ENCODE measurements around the gene ABHD12. TPM values are rescaled to one million over a fixed set of nuclear protein-coding genes. Genes with fewer than 3 reads are reported as not detected.

Gene ABHD12
- total RNA-seq, 1 donor from 2014 or later = 58.0 TPM

DNA sequence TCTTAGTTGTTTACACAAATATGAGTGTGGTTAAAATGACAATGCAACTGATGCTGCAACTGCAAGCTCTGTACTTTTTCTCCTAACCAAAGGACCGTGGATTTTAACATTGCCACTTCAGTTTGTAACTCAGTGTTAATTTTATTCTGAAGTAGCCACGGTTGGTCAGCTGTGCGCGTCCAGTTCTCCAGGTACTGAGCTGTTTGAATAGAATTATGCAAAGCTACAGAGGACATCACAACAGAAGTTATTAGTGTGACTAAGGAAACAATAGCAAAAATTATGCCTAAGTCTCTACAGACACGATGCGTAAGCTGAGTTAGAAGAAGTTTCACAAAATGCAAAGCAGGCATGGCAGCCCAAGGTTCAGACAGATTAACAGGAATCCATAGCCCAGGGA, 4.4 kb upstream of the ABHD12 start:
- Mint-ChIP-seq H3K27ac (no peak overlapping the region), H3K36me3 (no peaks in the 10 kb centered on the region), H3K4me3 (no peak overlapping the region), H3K4me1 (peaks cover 21% of the 10 kb centered on the region), H3K27me3 (ENCODE audit: low read depth) (no peaks in the 10 kb centered on the region), H3K9me3 (no peaks in the 10 kb centered on the region)
- no peak for DNase-seq (ENCODE audit: low spot score in 2 of 2, unreplicated experiment in 2 of 2)
- TF ChIP-seq, protein P1, sequence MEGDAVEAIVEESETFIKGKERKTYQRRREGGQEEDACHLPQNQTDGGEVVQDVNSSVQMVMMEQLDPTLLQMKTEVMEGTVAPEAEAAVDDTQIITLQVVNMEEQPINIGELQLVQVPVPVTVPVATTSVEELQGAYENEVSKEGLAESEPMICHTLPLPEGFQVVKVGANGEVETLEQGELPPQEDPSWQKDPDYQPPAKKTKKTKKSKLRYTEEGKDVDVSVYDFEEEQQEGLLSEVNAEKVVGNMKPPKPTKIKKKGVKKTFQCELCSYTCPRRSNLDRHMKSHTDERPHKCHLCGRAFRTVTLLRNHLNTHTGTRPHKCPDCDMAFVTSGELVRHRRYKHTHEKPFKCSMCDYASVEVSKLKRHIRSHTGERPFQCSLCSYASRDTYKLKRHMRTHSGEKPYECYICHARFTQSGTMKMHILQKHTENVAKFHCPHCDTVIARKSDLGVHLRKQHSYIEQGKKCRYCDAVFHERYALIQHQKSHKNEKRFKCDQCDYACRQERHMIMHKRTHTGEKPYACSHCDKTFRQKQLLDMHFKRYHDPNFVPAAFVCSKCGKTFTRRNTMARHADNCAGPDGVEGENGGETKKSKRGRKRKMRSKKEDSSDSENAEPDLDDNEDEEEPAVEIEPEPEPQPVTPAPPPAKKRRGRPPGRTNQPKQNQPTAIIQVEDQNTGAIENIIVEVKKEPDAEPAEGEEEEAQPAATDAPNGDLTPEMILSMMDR (IDR thresholded peaks at IDR 0.05; ENCODE audit: unreplicated experiment) = no peak

DNA sequence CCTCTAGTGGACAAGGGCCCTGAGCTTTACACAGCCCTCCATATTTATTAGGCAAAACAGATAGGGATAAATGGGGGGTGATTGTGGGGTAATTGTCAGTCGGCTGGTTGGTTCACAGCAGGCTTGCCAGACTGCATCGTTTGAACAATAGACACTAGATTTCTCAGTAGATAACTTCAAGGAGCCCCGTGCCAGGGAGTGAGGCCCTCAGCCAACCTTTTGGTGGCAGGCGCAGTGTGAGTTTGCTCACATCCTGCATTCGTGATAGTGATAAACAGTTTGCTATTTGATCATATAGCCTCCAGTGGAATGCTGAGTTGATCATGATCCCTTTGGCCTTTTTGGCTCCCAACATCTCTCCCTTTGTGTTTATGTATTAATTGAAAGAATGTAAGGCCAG, 3.6 kb upstream of the ABHD12 start:
- Mint-ChIP-seq H3K4me1 (peaks cover 25% of the 10 kb centered on the region), H3K27me3 (ENCODE audit: low read depth) (no peaks in the 10 kb centered on the region), H3K4me3 (no peak overlapping the region), H3K27ac (no peak overlapping the region), H3K36me3 (peaks cover under 1% of the 10 kb centered on the region), H3K9me3 (no peaks in the 10 kb centered on the region)
- TF ChIP-seq, protein P1 (IDR thresholded peaks at IDR 0.05; ENCODE audit: unreplicated experiment) = no peak
- DNase-seq (ENCODE audit: low spot score in 2 of 2, unreplicated experiment in 2 of 2) = no peak

DNA sequence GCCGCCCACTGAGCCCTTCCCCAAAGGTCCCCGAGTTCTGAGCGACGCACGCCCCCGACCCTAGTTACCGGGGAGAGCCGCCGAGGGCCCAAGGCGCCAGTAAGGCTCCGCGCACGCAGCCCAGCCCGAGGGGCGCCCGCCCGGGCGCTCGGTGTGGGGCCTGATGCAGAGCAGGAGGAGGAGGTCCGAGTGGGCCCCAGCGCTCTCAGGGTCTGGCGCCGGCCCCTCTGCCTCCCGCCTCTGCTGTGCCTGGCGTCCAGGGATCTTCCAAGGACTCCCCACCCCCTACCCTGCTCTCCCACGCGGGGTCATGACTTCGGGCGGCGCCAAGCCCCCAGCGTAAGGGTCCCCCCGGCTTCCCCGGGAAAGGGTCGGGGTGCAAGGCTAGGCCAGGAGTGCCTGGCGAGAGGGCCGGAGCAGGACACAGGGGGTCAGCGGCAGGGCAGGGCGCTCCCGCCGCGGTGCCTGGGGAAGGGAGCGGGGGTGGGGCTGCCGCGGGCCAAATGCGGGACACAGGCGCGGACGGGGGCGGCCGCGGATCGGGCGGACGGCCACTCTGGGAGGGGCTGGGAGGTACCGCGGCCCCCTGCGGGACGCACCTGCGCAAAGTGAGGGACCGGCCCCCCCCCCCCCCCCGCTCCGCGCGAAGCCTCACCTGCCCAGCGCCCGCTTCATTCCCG, 637 bp downstream of the ABHD12 start:
- no peaks in the 10 kb centered on the region for H3K9me3 Mint-ChIP-seq
- peaks cover 10% of the 10 kb centered on the region for H3K36me3 Mint-ChIP-seq
- H3K27ac Mint-ChIP-seq = peak overlapping the region; percentile 91
- TF ChIP-seq, protein P1 (IDR thresholded peaks at IDR 0.05; ENCODE audit: unreplicated experiment) = no peak
- peak overlapping the region; percentile 80 for H3K4me3 Mint-ChIP-seq
- H3K4me1 Mint-ChIP-seq = peaks cover 12% of the 10 kb centered on the region
- DNase-seq (ENCODE audit: low spot score in 2 of 2, unreplicated experiment in 2 of 2) = peak; percentile 25 to 63
- no peaks in the 10 kb centered on the region for H3K27me3 Mint-ChIP-seq (ENCODE audit: low read depth)

DNA sequence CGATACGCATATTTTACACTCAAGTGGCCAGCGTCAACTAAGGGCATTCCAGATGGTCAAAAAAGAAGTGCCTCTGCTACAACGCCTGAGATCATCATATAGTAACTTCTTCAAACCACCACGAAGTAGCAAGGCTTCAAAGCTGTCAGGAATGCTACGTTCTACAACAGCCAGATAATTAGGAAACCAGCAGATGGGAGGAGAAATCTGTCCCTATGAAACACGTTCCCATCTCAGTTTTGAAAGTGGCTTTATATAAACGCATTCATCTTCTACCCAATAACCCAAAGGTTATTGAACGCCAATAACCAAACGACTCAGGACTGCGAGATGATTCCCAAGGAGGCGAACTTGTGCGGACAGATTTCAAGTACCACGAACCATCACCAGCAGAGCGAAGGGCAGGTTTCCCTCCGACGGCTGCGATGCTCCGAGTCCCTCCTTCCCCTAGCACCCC, 1.2 kb downstream of the ABHD12 start:
- H3K4me3 Mint-ChIP-seq = peak overlapping the region; percentile 80
- no peak for DNase-seq (ENCODE audit: low spot score in 2 of 2, unreplicated experiment in 2 of 2)
- H3K27ac Mint-ChIP-seq = peak overlapping the region; percentile 91
- peaks cover 12% of the 10 kb centered on the region for H3K4me1 Mint-ChIP-seq
- peaks cover 10% of the 10 kb centered on the region for H3K36me3 Mint-ChIP-seq
- H3K27me3 Mint-ChIP-seq (ENCODE audit: low read depth) = no peaks in the 10 kb centered on the region
- H3K9me3 Mint-ChIP-seq = no peaks in the 10 kb centered on the region
- TF ChIP-seq, protein P1 (IDR thresholded peaks at IDR 0.05; ENCODE audit: unreplicated experiment) = no peak

DNA sequence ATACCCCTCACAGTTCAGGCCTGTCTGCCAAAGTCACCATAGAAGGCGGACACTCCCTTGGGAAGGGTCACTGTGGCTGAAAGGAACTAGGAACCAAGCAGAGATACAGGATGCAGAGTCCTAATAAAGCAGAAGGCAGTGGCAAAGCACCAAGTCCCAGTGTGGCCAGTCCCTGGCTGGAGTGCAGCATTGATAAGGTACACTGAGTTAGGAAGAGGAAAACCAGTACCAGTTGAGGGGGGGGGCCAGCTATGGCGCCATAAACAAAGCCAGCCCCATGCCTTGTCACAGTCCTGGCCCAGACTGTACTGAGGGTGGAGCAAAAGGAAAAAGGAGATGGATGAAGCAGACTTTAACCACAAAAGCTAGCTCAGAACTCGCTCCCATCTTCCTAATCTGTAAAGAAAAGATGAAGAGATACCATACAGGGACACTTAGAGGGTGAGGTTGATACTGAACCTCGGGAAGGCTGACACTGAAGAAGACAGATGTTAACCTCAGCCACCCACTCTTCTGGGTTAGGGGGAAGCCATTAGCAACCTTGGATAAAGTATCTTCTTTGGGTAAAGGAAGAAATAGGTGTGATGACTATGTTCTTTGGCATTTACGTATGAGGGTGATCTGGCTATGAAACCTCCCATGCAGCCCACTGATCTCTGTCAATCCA, 7.8 kb downstream of the ABHD12 start:
- H3K4me3 Mint-ChIP-seq = no peak overlapping the region
- DNase-seq (ENCODE audit: low spot score in 2 of 2, unreplicated experiment in 2 of 2) = no peak
- peaks cover 4% of the 10 kb centered on the region for H3K4me1 Mint-ChIP-seq
- TF ChIP-seq, protein P1 (IDR thresholded peaks at IDR 0.05; ENCODE audit: unreplicated experiment) = no peak
- H3K27me3 Mint-ChIP-seq (ENCODE audit: low read depth) = no peaks in the 10 kb centered on the region
- no peaks in the 10 kb centered on the region for H3K9me3 Mint-ChIP-seq
- H3K27ac Mint-ChIP-seq = no peak overlapping the region
- peaks cover 13% of the 10 kb centered on the region for H3K36me3 Mint-ChIP-seq

Data from mesothelial cell of epicardium (in vitro differentiated cells).